ENCODE results near the gene NEUROG3. TPM values are rescaled to one million over a fixed set of nuclear protein-coding genes. Genes with fewer than 3 reads are reported as not detected.

Gene NEUROG3
- total RNA-seq, 1 experiment from 2014 or later: 2.4 TPM

DNA sequence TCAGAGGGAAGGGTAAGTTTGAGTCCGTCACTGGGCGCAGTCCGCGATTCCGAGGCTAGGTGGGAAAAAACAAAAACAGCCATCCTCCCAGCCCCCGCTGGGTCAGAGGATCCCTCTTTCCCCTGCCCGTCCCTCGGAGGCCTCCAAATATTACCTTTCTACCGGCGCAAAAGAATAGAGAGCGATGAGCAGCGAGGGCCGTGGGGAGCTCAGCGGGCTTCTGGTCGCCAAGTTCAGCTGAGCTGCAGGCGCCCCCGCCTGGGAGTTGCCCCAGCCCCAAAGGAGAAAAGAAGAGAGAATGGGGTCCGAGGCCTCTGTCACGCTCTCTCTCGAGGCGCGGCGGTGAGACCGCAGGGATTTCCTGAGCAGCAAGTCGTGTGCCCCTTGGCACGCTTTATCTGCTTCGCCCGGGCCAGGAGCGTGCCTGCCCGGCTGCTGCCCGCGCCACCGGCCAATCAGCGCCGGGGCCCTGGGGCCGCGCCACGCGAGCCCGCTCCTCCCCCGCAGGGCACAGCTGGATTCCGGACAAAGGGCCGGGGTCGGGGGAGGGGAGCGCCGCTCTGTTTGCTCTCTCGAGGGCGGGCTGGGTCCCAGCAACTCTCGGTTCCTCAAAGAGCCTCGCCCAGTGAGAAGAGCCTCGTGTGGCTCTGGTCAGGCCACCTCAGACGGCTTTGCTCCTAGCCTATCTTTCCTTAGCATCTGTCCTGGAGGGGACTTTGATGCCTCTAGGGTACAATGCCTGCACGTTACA lies at the start of gene NEUROG3 (continued):
- TF ChIP-seq, protein P1, sequence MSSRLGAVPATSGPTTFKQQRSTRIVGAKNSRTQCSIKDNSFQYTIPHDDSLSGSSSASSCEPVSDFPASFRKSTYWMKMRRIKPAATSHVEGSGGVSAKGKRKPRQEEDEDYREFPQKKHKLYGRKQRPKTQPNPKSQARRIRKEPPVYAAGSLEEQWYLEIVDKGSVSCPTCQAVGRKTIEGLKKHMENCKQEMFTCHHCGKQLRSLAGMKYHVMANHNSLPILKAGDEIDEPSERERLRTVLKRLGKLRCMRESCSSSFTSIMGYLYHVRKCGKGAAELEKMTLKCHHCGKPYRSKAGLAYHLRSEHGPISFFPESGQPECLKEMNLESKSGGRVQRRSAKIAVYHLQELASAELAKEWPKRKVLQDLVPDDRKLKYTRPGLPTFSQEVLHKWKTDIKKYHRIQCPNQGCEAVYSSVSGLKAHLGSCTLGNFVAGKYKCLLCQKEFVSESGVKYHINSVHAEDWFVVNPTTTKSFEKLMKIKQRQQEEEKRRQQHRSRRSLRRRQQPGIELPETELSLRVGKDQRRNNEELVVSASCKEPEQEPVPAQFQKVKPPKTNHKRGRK (CRISPR knock-in tag; IDR thresholded peaks at IDR 0.05; ENCODE audit: borderline replicate concordance): no peak

DNA sequence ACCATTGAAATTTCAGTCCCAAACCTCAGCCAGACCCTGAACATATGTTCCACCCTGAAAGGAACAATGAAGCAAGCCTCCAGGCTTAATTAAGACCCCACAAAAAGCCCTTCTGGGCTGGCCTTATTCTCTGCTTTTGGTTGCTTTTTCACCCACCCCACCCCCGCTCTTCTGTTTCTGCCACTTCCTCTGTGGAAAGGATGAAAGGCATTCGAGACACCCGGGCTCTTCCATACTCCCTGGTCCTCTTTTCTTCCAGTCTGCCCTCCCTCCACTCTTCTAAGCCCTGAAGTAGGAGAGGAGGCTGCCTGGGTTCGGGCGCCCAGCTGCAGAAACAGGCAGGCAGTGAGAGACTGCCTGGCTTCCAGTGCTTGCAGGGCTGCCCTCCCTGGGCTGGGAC lies 47.4 kb upstream of the NEUROG3 start:
- ChIA-PET POLR2A (no interaction called here), CTCF (interaction anchor here (0.7 to 2.7 kb wide), 3 partner anchors 9 to 105 kb away, joined by 3 to 10 read pairs (median 3); partner anchors contain the start of gene FAM241B)
- Mint-ChIP-seq H3K36me3 (peaks cover 9% of the 10 kb centered on the region), H3K9me3 (peaks cover 36% of the 10 kb centered on the region), H3K27ac (no peak overlapping the region), H3K4me3 (no peak overlapping the region), H3K4me1 (peaks cover 5% of the 10 kb centered on the region; the same call in 1 of the 2 replicates), H3K27me3 (ENCODE audit: low read depth) (peaks cover 10% of the 10 kb centered on the region)
- ATAC-seq (0 out of 2 replicates have a peak, but pooled peaks have one; percentile 24), DNase-seq (ENCODE audit: low spot score) (no peak)
- TF ChIP-seq, protein P2, sequence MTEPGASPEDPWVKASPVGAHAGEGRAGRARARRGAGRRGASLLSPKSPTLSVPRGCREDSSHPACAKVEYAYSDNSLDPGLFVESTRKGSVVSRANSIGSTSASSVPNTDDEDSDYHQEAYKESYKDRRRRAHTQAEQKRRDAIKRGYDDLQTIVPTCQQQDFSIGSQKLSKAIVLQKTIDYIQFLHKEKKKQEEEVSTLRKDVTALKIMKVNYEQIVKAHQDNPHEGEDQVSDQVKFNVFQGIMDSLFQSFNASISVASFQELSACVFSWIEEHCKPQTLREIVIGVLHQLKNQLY (CRISPR knock-in tag; IDR thresholded peaks at IDR 0.05): no peak
- TF ChIP-seq FOXP1 (CRISPR knock-in tag; IDR thresholded peaks at IDR 0.05; ENCODE audit: borderline replicate concordance) (no peak), ELF4 (CRISPR knock-in tag; IDR thresholded peaks at IDR 0.05; ENCODE audit: low read depth) (no peak), ZNF121 (CRISPR knock-in tag; IDR thresholded peaks at IDR 0.05) (no peak), NR2C2 (CRISPR knock-in tag; IDR thresholded peaks at IDR 0.05) (no peak), ZNF317 (CRISPR knock-in tag; IDR thresholded peaks at IDR 0.05; ENCODE audit: borderline replicate concordance, low read depth) (no peak), OVOL2 (CRISPR knock-in tag; IDR thresholded peaks at IDR 0.05; ENCODE audit: borderline replicate concordance) (no peak)
- TF ChIP-seq, protein P3, sequence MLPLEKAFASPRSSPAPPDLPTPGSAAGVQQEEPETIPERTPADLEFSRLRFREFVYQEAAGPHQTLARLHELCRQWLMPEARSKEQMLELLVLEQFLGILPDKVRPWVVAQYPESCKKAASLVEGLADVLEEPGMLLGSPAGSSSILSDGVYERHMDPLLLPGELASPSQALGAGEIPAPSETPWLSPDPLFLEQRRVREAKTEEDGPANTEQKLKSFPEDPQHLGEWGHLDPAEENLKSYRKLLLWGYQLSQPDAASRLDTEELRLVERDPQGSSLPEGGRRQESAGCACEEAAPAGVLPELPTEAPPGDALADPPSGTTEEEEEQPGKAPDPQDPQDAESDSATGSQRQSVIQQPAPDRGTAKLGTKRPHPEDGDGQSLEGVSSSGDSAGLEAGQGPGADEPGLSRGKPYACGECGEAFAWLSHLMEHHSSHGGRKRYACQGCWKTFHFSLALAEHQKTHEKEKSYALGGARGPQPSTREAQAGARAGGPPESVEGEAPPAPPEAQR (CRISPR knock-in tag; IDR thresholded peaks at IDR 0.05): no peak
- TF ChIP-seq, protein P4, sequence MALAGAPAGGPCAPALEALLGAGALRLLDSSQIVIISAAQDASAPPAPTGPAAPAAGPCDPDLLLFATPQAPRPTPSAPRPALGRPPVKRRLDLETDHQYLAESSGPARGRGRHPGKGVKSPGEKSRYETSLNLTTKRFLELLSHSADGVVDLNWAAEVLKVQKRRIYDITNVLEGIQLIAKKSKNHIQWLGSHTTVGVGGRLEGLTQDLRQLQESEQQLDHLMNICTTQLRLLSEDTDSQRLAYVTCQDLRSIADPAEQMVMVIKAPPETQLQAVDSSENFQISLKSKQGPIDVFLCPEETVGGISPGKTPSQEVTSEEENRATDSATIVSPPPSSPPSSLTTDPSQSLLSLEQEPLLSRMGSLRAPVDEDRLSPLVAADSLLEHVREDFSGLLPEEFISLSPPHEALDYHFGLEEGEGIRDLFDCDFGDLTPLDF (CRISPR knock-in tag; IDR thresholded peaks at IDR 0.05): no peak
- TF ChIP-seq, protein P5, sequence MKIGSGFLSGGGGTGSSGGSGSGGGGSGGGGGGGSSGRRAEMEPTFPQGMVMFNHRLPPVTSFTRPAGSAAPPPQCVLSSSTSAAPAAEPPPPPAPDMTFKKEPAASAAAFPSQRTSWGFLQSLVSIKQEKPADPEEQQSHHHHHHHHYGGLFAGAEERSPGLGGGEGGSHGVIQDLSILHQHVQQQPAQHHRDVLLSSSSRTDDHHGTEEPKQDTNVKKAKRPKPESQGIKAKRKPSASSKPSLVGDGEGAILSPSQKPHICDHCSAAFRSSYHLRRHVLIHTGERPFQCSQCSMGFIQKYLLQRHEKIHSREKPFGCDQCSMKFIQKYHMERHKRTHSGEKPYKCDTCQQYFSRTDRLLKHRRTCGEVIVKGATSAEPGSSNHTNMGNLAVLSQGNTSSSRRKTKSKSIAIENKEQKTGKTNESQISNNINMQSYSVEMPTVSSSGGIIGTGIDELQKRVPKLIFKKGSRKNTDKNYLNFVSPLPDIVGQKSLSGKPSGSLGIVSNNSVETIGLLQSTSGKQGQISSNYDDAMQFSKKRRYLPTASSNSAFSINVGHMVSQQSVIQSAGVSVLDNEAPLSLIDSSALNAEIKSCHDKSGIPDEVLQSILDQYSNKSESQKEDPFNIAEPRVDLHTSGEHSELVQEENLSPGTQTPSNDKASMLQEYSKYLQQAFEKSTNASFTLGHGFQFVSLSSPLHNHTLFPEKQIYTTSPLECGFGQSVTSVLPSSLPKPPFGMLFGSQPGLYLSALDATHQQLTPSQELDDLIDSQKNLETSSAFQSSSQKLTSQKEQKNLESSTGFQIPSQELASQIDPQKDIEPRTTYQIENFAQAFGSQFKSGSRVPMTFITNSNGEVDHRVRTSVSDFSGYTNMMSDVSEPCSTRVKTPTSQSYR (CRISPR knock-in tag; IDR thresholded peaks at IDR 0.05): no peak

DNA sequence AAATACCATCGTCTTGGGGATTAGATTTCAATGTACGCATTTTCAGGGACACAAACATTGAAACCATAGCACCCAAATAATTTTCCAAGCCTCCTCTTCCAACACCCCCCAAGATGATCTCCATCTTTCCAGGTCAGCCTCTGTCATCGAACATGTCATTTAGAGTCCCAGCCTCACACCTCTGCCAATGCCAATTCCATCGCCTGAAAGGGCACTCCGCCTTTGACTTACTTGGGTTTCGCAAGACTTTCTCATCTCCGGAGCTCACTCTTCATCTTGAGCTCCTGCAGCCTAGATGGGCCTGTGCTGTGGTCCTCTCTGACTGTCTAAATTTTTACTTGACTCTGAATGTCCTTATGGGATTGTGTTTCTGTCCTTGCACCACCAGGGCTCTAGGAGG lies 46.4 kb upstream of the NEUROG3 start:
- DNase-seq (ENCODE audit: low spot score) (no peak), ATAC-seq (no peak)
- Mint-ChIP-seq H3K9me3 (peaks cover 32% of the 10 kb centered on the region), H3K4me3 (no peak overlapping the region), H3K36me3 (peaks cover 11% of the 10 kb centered on the region), H3K27ac (no peak overlapping the region), H3K4me1 (peaks cover 5% of the 10 kb centered on the region; the same call in 1 of the 2 replicates), H3K27me3 (ENCODE audit: low read depth) (peaks cover 10% of the 10 kb centered on the region)
- ChIA-PET POLR2A (no interaction called here), CTCF (interaction anchor here (0.9 to 2.7 kb wide), 2 partner anchors 10 to 104 kb away, joined by 4 to 10 read pairs; partner anchors contain the start of gene FAM241B)
- TF ChIP-seq IRF2 (CRISPR knock-in tag; IDR thresholded peaks at IDR 0.05; ENCODE audit: borderline replicate concordance, low read depth) (no peak), CBFB (CRISPR knock-in tag; IDR thresholded peaks at IDR 0.05; ENCODE audit: low read depth) (no peak), ZNF263 (CRISPR knock-in tag; IDR thresholded peaks at IDR 0.05; ENCODE audit: low read depth) (no peak), TP53 (CRISPR knock-in tag; IDR thresholded peaks at IDR 0.05) (no peak)
- TF ChIP-seq, protein P6, sequence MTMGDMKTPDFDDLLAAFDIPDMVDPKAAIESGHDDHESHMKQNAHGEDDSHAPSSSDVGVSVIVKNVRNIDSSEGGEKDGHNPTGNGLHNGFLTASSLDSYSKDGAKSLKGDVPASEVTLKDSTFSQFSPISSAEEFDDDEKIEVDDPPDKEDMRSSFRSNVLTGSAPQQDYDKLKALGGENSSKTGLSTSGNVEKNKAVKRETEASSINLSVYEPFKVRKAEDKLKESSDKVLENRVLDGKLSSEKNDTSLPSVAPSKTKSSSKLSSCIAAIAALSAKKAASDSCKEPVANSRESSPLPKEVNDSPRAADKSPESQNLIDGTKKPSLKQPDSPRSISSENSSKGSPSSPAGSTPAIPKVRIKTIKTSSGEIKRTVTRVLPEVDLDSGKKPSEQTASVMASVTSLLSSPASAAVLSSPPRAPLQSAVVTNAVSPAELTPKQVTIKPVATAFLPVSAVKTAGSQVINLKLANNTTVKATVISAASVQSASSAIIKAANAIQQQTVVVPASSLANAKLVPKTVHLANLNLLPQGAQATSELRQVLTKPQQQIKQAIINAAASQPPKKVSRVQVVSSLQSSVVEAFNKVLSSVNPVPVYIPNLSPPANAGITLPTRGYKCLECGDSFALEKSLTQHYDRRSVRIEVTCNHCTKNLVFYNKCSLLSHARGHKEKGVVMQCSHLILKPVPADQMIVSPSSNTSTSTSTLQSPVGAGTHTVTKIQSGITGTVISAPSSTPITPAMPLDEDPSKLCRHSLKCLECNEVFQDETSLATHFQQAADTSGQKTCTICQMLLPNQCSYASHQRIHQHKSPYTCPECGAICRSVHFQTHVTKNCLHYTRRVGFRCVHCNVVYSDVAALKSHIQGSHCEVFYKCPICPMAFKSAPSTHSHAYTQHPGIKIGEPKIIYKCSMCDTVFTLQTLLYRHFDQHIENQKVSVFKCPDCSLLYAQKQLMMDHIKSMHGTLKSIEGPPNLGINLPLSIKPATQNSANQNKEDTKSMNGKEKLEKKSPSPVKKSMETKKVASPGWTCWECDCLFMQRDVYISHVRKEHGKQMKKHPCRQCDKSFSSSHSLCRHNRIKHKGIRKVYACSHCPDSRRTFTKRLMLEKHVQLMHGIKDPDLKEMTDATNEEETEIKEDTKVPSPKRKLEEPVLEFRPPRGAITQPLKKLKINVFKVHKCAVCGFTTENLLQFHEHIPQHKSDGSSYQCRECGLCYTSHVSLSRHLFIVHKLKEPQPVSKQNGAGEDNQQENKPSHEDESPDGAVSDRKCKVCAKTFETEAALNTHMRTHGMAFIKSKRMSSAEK (CRISPR knock-in tag; IDR thresholded peaks at IDR 0.05; ENCODE audit: borderline replicate concordance): no peak
